Activated naive CD4-positive, alpha-beta T cell treated with anti-CD3 and anti-CD28 coated beads, Interleukin-2, amount 50 U/mL, for 72 hours (primary cell): Measurements from ENCODE around the gene LAMA4. TPM values are rescaled to one million over a fixed set of nuclear protein-coding genes. Genes with fewer than 3 reads are reported as not detected.

Experiments
- ATAC-seq, 2 donors: fragments of 150-1000 bp; cut with Tn5 transposase; 2 replicates each; pipeline ENCODE4 v1.10.0; 2021; ENCODE audit warnings: mild to moderate bottlenecking in 2 of 2, moderate library complexity in 2 of 2
- DNase-seq, 2 donors: peaks; one replicate each; pipeline ENCODE4 v3.0.0; 2021 to 2022; ENCODE audit warnings: low spot score in 2 of 2
- H3K27ac Mint-ChIP-seq, 2 donors: one replicate each; pipeline ENCODE4 v1.8.0; 2022; ENCODE audit warnings: mild to moderate bottlenecking in 2 of 2, mixed read lengths in 2 of 2
- H3K36me3 Mint-ChIP-seq, 2 donors: one replicate each; pipeline ENCODE4 v1.8.0; 2022; ENCODE audit warnings: mixed read lengths in 2 of 2
- H3K9me3 Mint-ChIP-seq, 2 donors: one replicate each; pipeline ENCODE4 v1.8.0; 2022; ENCODE audit warnings: mixed read lengths in 2 of 2
- total RNA-seq, 2 donors: library from RNA; stranded (reverse); gene quantifications; one replicate each; pipeline ENCODE4 v1.2.3, GENCODE V29; 2022

LAMA4 gene
- total RNA-seq, 2 donors from 2014 or later = not detected

- Mint-ChIP-seq H3K9me3 (no peaks in the 10 kb centered on the region), H3K27ac (no peak overlapping the region), H3K36me3 (no peaks in the 10 kb centered on the region)
- ATAC-seq (no peak), DNase-seq (no peak)
Observed at GRCh38 chr6:112228480-112229332, 25.7 kb downstream of the LAMA4 start.

- no peak for ATAC-seq
- no peak for DNase-seq
- no peaks in the 10 kb centered on the region for H3K9me3 Mint-ChIP-seq
- H3K36me3 Mint-ChIP-seq = no peaks in the 10 kb centered on the region
- H3K27ac Mint-ChIP-seq = no peak overlapping the region
Observed at GRCh38 chr6:112227992-112228391, 26.4 kb downstream of the LAMA4 start.

GRCh38 chr6:112227411-112227810 lies 27.0 kb downstream of the LAMA4 start:
- H3K36me3 Mint-ChIP-seq = no peaks in the 10 kb centered on the region
- ATAC-seq = no peak
- no peak for DNase-seq
- no peak overlapping the region for H3K27ac Mint-ChIP-seq
- no peaks in the 10 kb centered on the region for H3K9me3 Mint-ChIP-seq

- no peak for ATAC-seq
- no peaks in the 10 kb centered on the region for H3K36me3 Mint-ChIP-seq
- H3K27ac Mint-ChIP-seq = no peak overlapping the region
- no peak for DNase-seq
- no peaks in the 10 kb centered on the region for H3K9me3 Mint-ChIP-seq
Observed at GRCh38 chr6:112225691-112226090, 28.7 kb downstream of the LAMA4 start.

GRCh38 chr6:112224088-112224487 lies 30.3 kb downstream of the LAMA4 start:
- no peak overlapping the region for H3K27ac Mint-ChIP-seq
- DNase-seq = no peak
- H3K36me3 Mint-ChIP-seq = no peaks in the 10 kb centered on the region
- H3K9me3 Mint-ChIP-seq = no peaks in the 10 kb centered on the region
- ATAC-seq = no peak

- no peak for DNase-seq
- H3K27ac Mint-ChIP-seq = no peak overlapping the region
Observed at GRCh38 chr6:112223070-112223861, 31.1 kb downstream of the LAMA4 start.

GRCh38 chr6:112221981-112222852 lies 32.1 kb downstream of the LAMA4 start:
- H3K27ac Mint-ChIP-seq = no peak overlapping the region
- ATAC-seq (no peak), DNase-seq (no peak)
- H3K36me3 Mint-ChIP-seq = no peaks in the 10 kb centered on the region
- H3K9me3 Mint-ChIP-seq = no peaks in the 10 kb centered on the region

More at GRCh38 chr6:112223070-112223861, 31.1 kb downstream of the LAMA4 start:
- H3K36me3 Mint-ChIP-seq = no peaks in the 10 kb centered on the region
- no peaks in the 10 kb centered on the region for H3K9me3 Mint-ChIP-seq
- no peak for ATAC-seq

GRCh38 chr6:112221561-112221960 lies 32.8 kb downstream of the LAMA4 start:
- DNase-seq (no peak), ATAC-seq (no peak)
- no peaks in the 10 kb centered on the region for H3K9me3 Mint-ChIP-seq
- no peak overlapping the region for H3K27ac Mint-ChIP-seq
- no peaks in the 10 kb centered on the region for H3K36me3 Mint-ChIP-seq

- H3K36me3 Mint-ChIP-seq = no peaks in the 10 kb centered on the region
- no peak for ATAC-seq
- DNase-seq = no peak
- no peak overlapping the region for H3K27ac Mint-ChIP-seq
- no peaks in the 10 kb centered on the region for H3K9me3 Mint-ChIP-seq
Observed at GRCh38 chr6:112218563-112218962, 35.8 kb downstream of the LAMA4 start.

- Mint-ChIP-seq H3K9me3 (no peaks in the 10 kb centered on the region), H3K27ac (no peak overlapping the region), H3K36me3 (no peaks in the 10 kb centered on the region)
- DNase-seq = no peak
- ATAC-seq = no peak
Observed at GRCh38 chr6:112216662-112217551, 37.5 kb downstream of the LAMA4 start.

GRCh38 chr6:112215488-112216284 lies 38.7 kb downstream of the LAMA4 start:
- Mint-ChIP-seq H3K27ac (no peak overlapping the region), H3K36me3 (no peaks in the 10 kb centered on the region), H3K9me3 (no peaks in the 10 kb centered on the region)
- no peak for DNase-seq
- no peak for ATAC-seq

- DNase-seq (no peak), ATAC-seq (no peak)
- H3K36me3 Mint-ChIP-seq = no peaks in the 10 kb centered on the region
- no peaks in the 10 kb centered on the region for H3K9me3 Mint-ChIP-seq
- no peak overlapping the region for H3K27ac Mint-ChIP-seq
Observed at GRCh38 chr6:112214739-112215269, 39.6 kb downstream of the LAMA4 start.

- DNase-seq (no peak), ATAC-seq (no peak)
- Mint-ChIP-seq H3K36me3 (no peaks in the 10 kb centered on the region), H3K9me3 (no peaks in the 10 kb centered on the region), H3K27ac (no peak overlapping the region)
Observed at GRCh38 chr6:112210852-112211251, 43.5 kb downstream of the LAMA4 start.

GRCh38 chr6:112209131-112209530 lies 45.2 kb downstream of the LAMA4 start:
- DNase-seq = no peak
- ATAC-seq = no peak
- Mint-ChIP-seq H3K9me3 (no peaks in the 10 kb centered on the region), H3K27ac (no peak overlapping the region), H3K36me3 (no peaks in the 10 kb centered on the region)

GRCh38 chr6:112207776-112208175 lies 46.6 kb downstream of the LAMA4 start:
- no peak for ATAC-seq
- no peaks in the 10 kb centered on the region for H3K36me3 Mint-ChIP-seq
- DNase-seq = no peak
- H3K9me3 Mint-ChIP-seq = no peaks in the 10 kb centered on the region
- no peak overlapping the region for H3K27ac Mint-ChIP-seq
